ENCODE measurements around the gene UBC. TPM values are rescaled to one million over a fixed set of nuclear protein-coding genes. Genes with fewer than 3 reads are reported as not detected.
"Not testable (repeated sequence)": the region's sequence is repeated elsewhere in the genome, so short reads cannot be mapped to it uniquely, and the experiment has no call there.

The UBC gene
- total RNA-seq, 1 donor from 2014 or later: 1,199 TPM

GRCh38 chr12:124904306-124905098 lies 9.9 kb downstream of the UBC start:
- DNase-seq (ENCODE audit: missing footprints) (peak; percentile 90), ATAC-seq (peak; percentile 92)
- intact Hi-C loops (cut with DNase I): loop anchor here (5.0 to 10.0 kb wide), 2 partner anchors 42 to 870 kb away; partner anchors contain the start of gene SCARB1

DNA sequence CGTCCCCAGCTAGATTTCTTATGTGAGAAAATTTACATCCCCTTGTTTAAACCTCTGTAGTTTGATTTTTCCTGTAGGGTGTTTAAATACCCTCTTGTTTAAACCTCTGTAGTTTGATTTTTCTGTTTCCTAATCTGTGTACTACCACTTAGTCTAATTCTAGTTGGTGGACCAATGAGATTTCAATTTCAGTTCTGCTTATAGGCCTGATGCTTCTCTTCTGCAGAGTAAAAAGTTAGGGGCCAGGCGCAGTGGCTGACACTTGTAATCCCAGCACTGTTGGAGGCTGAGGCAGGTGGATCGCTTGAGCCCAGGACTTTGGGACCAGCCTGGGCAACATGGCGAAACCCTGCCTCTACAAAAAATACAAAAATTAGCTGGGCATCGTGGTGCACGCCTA lies 11.5 kb downstream of the UBC start:
- intact Hi-C loops (cut with DNase I): loop anchor here (5.0 to 10.0 kb wide), 2 partner anchors 41 to 868 kb away; partner anchors contain the start of gene SCARB1
- ATAC-seq: no peak
- no peak for DNase-seq (ENCODE audit: missing footprints)

DNA sequence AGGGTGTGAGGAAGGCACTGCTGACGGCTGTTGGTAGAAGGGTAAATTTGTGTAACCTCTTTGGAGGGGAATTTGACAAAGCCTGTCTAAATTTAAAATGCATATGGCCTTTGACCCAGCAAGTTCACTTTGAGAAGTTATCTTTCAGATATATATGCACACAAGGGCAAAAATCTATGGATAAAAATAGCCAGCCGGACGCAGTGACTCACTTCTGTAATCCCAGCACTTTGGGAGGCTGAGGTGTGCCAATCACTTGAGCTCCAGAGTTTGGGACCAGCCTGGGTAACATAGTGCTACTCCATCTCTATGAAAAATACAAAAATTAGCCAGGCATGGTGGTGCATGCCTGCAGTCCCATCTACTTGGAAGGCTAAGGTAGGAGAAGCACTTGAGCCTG lies 13.4 kb downstream of the UBC start:
- DNase-seq (ENCODE audit: missing footprints): no peak
- no peak for ATAC-seq
- intact Hi-C loops (cut with DNase I): loop anchor here (5.0 to 10.0 kb wide), 2 partner anchors 39 to 866 kb away; partner anchors contain the start of gene SCARB1

GRCh38 chr12:124900345-124900795 lies 14.1 kb downstream of the UBC start:
- not testable (repeated sequence) for ATAC-seq
- intact Hi-C loops (cut with DNase I): loop anchor here (5.0 to 10.0 kb wide), 2 partner anchors 38 to 866 kb away; partner anchors contain the start of gene SCARB1

GRCh38 chr12:124898923-124899294 lies 15.5 kb downstream of the UBC start:
- no peak for DNase-seq (ENCODE audit: missing footprints)
- intact Hi-C loops (cut with DNase I): no loop called here
- no peak for ATAC-seq

More at GRCh38 chr12:124900345-124900795, 14.1 kb downstream of the UBC start:
- not testable (repeated sequence) for DNase-seq (ENCODE audit: missing footprints)

GRCh38 chr12:124898200-124898922 lies 16.1 kb downstream of the UBC start:
- ATAC-seq: peak; percentile 60
- DNase-seq (ENCODE audit: missing footprints): no peak
- intact Hi-C loops (cut with DNase I): no loop called here

GRCh38 chr12:124896461-124896860 lies 18.0 kb downstream of the UBC start:
- intact Hi-C loops (cut with DNase I): no loop called here

GRCh38 chr12:124893792-124894516 lies 20.5 kb downstream of the UBC start:
- DNase-seq (ENCODE audit: missing footprints) (no peak), ATAC-seq (no peak)
- intact Hi-C loops (cut with DNase I): no loop called here

More at GRCh38 chr12:124896461-124896860, 18.0 kb downstream of the UBC start:
- ATAC-seq: no peak
- no peak for DNase-seq (ENCODE audit: missing footprints)

DNA sequence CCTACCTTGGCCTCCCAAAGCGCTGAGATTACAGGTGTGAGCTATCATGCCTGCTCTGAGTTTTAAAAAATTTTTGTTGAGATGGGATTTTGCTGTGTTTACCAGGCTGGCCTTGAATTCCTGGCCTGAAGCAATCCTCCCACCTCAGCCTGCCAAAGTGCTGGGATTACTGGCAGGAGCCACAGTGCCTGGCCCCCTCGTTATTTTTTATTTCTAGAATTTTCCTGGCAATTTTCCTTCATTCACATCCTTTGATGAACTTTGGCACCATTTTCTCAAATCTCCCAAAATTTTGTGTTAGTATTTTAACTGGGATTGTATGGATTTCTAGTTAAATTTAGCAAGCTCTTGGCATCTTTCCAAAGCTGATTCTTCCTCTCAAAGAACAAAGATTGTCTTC lies 26.2 kb downstream of the UBC start:
- intact Hi-C loops (cut with DNase I): loop anchor here (10.0 kb wide), 1 partner anchor 83 kb away; no protein-coding TSS in a partner anchor
- DNase-seq (ENCODE audit: missing footprints): no peak
- no peak for ATAC-seq

DNA sequence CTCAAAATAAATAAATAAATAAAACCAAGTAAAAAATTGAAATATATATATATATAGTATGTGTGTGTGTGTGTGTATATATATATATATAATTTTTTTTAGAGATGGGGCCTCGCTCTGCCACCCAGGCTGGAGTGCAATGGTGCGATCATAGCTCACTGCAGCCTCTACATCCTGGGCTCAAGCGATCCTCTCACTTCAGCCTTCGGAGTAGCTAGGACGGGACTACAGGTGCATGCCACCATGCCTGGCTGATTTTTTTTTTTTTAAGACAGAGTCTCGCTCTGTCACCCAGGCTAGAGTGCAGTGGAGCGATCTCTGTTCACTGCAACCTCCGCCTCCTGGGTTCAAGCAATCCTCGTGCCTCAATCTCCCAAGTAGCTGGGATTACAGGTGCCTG lies 26.7 kb downstream of the UBC start:
- not testable (repeated sequence) for DNase-seq (ENCODE audit: missing footprints); ATAC-seq
- intact Hi-C loops (cut with DNase I): loop anchor here (10.0 kb wide), 1 partner anchor 83 kb away; no protein-coding TSS in a partner anchor

DNA sequence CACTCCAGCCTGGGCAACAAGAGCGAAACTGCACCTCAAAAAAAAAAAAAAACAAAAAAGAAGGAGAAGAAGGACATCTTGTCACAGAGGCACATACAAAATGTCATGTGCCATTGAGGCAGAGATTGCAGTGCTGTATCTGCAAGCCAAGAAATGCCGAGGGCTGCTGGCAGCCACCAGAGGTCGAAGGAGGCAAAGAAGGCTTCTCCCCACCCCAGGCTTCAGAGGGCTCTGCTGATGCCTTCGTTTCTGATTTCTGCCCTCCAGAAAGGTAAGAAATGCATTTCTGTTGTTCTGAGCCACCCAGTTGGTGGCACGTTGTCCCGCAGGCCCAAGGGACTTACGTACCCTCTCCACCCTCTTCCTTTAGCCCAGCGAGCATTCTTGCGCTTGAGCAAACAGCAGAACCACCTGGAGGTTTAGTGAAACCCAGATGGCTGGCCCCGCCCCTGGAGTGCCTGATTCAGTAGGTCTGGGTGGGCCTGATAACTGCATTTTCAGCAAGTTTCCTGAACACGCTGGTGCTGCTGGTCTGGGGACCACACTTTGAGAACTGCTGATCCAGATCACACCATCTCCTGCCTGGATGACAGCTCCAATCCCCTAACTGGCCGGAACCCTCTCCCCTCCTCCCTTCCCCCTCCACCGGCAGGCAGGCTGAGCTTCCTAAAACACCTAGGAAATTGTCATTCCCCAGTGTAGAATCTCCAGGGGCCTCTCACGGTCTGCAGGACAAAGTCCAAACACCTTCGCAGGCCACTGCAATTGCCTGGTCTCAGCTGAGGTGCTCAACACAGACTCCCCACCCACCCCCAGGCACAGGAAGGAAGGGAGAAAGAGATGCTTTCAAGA lies 29.6 kb downstream of the UBC start:
- intact Hi-C loops (cut with DNase I): loop anchor here (10.0 kb wide), 1 partner anchor 80 kb away; no protein-coding TSS in a partner anchor
- ATAC-seq: no peak
- no peak for DNase-seq (ENCODE audit: missing footprints)

DNA sequence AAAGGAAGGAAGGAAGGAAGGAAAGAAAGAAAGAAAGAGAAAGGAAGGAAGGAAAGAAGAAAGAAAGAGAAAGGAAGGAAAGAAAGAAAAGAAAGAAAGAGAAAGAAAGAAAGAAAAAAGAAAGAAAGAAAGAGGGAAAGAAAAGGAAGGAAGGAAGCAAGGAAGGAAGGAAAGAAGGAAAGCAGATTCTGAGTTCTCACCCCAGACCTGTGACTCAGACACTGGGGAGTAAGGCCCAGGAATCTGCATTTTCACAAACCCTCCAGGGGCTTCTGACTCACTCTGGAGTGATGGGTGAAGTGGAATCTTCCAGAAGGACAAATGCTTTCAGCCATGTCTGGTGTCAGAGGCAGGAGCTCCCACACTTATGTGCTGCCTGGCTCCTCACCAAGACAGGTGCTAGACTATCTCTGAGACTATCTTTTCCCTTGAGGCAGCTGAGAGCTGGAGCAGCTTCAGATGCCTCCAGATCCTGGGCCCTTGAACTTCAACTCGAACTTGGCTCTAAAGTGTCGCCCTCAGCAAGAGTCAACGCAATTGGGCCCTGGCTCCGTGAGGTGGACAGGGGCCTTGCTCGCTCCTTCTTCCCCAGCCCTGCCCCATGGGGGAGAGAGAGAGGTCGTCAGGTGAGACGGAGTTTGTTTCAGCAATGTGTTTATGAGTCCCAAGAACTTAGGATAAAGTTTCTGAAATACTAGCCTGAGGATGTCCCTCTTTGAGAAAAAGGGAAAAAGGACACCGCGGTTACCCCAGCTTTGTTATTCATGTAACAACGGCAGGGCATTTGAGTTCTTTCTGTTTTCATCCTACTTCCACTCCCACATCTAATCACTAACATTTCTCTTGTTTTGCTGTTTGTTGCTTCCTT lies 31.0 kb downstream of the UBC start:
- DNase-seq (ENCODE audit: missing footprints): no peak
- ATAC-seq: no peak
- intact Hi-C loops (cut with DNase I): loop anchor here (10.0 kb wide), 1 partner anchor 79 kb away; no protein-coding TSS in a partner anchor

DNA sequence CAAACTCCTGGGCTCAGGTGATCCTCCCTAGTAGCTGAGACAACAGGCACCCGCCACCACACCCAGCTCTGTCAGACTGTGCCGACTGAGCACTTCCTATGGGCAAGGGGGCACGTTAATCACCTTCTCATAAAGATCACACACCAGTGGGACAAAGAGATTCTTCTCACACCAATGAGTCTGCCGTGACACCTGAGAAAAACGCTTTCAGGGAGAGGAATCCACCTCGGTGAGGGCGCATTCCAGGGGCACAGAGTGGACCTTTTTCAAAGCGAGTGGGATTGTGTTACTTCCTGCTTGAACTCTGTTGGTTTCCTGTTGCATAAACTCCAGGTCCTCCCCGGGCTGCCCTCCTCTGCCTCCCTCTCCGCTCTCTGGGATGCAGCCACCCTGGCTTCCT lies 33.3 kb downstream of the UBC start:
- no peak for ATAC-seq
- intact Hi-C loops (cut with DNase I): loop anchor here (10.0 kb wide), 1 partner anchor 76 kb away; no protein-coding TSS in a partner anchor
- no peak for DNase-seq (ENCODE audit: missing footprints)

GRCh38 chr12:124880335-124880734 lies 34.1 kb downstream of the UBC start:
- intact Hi-C loops (cut with DNase I): loop anchor here (10.0 kb wide), 1 partner anchor 76 kb away; no protein-coding TSS in a partner anchor
- DNase-seq (ENCODE audit: missing footprints); ATAC-seq: not testable (repeated sequence)

GRCh38 chr12:124878795-124879516 lies 35.5 kb downstream of the UBC start:
- ATAC-seq (no peak), DNase-seq (ENCODE audit: missing footprints) (no peak)
- intact Hi-C loops (cut with DNase I): no loop called here

GRCh38 chr12:124877423-124877822 lies 37.0 kb downstream of the UBC start:
- no peak for ATAC-seq
- DNase-seq (ENCODE audit: missing footprints): no peak
- intact Hi-C loops (cut with DNase I): no loop called here

All from Right ventricle myocardium inferior (tissue), 1 donor.